ENCODE measurements around the gene RASSF10.
"Not testable (repeated sequence)": the region's sequence is repeated elsewhere in the genome, so short reads cannot be mapped to it uniquely, and the experiment has no call there.

RASSF10 gene

GRCh38 chr11:13026722-13027121 lies 17.6 kb downstream of the RASSF10 start:
- no peak for DNase-seq (ENCODE audit: low spot score)

- no peak for DNase-seq (ENCODE audit: low spot score)
Measured at GRCh38 chr11:13028322-13028721, 19.2 kb downstream of the RASSF10 start.

DNA sequence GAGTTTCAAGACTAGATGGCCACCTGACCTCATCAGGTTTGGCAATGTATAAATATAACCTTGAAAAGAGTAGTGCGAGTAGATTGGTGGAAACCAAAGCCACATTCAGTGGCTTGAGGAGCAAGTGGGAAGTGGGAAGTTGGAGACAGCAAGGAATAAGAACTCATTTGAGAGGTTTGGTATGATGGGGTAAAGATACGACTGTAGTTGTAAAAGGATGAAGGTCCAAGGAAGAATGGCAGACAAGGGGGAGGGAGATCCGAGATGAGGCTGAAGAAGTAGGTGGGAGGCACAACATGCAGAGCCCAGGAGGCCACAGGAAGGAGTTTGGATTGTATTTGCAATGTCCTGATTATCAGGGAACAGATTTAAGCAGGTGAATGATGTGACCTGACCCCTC lies 20.8 kb downstream of the RASSF10 start:
- DNase-seq (ENCODE audit: low spot score), result no peak

DNA sequence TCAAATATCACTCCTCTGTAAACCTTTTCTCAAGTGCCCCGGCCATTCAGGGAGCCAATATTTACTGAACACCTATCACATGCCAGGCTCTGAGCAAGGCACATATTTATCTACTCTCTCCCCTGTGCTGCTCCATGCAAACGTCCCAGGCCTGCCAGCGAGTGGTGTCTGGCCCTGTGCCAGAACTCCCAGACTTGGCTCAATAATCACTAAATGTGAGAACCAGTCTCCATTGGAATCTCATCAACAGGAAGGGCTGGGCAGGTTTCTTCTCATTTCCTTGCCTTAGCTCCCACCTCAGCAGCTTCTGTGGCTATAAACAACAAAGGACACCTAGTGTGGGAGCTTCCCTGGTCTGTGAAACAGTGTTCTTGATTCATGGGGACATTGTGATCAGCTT lies 21.7 kb downstream of the RASSF10 start:
- DNase-seq (ENCODE audit: low spot score), result no peak

DNA sequence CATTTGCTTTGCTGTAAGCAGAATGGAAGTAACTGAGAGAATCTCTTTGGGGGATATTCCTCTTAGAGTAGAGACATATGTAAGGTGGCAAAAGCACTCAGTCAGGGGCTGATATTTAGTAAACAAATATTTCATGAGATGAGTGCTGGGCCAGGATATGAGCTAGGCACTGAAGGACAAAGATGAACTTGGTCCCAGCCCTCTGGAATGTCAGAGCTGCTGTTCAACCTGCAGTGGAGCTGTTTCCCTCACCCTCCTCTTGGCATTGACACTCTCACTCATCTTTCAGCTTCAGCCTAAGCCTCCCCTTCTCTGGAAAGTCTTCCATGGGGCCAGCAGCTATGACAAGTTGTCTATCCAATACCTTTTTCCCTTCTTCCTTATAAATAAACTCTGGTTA lies 22.2 kb downstream of the RASSF10 start:
- DNase-seq (ENCODE audit: low spot score), result no peak

- no peak for DNase-seq (ENCODE audit: low spot score)
Measured at GRCh38 chr11:13033760-13034533, 24.8 kb downstream of the RASSF10 start.

GRCh38 chr11:13035711-13036110 lies 26.6 kb downstream of the RASSF10 start:
- no peak for DNase-seq (ENCODE audit: low spot score)

DNA sequence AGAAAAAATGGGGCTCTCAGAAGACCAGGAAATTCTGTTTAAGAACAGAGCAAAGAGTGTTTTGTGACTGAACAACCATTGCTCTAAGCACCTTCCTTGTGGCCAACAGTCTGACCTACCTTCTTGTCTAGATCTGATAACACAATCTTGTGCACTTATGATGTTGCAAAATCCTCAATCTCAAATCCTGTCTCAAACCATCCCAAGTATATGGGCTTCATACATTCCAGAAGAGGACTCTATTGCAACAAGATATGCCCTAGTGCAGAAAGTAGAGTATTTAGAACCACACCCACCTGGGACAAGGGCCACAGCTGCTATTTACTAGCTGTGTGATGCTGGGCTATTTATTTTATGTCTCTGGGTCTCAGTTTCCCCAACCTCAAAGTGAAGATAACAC lies 27.1 kb downstream of the RASSF10 start:
- DNase-seq (ENCODE audit: low spot score), result no peak

- no peak for DNase-seq (ENCODE audit: low spot score)
Measured at GRCh38 chr11:13038366-13038765, 29.2 kb downstream of the RASSF10 start.

- no peak for DNase-seq (ENCODE audit: low spot score)
Measured at GRCh38 chr11:13039126-13039525, 30.0 kb downstream of the RASSF10 start.

GRCh38 chr11:13040969-13041561 lies 31.9 kb downstream of the RASSF10 start:
- DNase-seq (ENCODE audit: low spot score), result no peak

GRCh38 chr11:13042873-13043342 lies 33.8 kb downstream of the RASSF10 start:
- DNase-seq (ENCODE audit: low spot score), result no peak

DNA sequence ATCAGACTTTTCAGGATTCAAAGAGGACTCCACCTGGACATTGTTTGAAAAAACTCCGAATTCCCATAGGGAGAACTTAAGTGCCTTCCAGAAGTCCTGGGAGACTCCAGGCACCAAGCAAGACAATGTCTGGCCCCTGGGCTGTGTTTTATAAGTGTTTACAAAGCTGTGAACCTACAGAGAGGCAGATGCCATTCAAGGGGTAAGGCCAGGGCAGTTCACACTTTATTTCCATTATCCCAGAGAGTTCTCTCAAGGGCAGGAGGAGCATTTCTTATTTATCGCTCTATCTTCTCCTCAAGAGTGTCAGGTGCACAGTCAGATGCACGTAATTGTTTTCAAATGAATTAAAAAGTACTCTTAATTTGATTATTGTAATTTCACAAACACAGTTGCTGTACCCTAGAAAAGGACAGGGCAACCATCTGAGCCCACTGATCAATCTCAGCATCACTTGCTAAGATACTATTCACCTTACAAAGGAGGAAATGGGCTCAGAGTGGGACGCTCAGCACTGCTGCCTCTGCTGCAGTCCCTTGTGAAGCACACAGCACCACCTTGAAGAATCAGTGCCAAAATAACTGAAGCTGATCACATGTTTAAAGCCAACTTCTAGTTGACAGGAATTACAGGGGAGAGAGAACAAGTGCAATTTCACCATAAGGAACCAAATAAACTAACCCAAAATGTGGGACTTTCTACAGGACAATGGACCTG lies 35.0 kb downstream of the RASSF10 start:
- DNase-seq (ENCODE audit: low spot score), result no peak

- DNase-seq (ENCODE audit: low spot score), result not testable (repeated sequence)
Measured at GRCh38 chr11:13045089-13045488, 36.0 kb downstream of the RASSF10 start.

DNA sequence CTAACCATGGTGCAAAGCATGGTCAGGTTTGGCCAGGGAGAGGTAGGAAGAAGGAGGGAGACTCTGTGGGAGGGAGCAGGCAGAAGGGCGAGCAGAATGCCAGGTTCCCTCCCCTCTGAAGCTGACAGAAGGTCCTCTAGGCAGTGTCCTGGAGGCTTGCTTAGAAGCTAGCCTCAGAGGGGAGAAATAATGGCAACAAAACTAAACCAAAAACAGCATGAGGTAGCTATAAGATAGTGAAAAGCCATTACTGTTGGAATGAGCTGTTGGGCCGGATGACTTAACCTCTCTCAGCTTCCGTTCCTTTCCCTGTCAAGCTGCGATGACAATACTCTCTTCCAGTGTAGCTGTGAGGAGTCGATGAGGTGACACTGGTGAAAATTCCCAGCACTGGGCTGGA lies 36.6 kb downstream of the RASSF10 start:
- DNase-seq (ENCODE audit: low spot score), result no peak

- no peak for DNase-seq (ENCODE audit: low spot score)
Measured at GRCh38 chr11:13046637-13047570, 37.8 kb downstream of the RASSF10 start.

- DNase-seq (ENCODE audit: low spot score), result no peak
Measured at GRCh38 chr11:13047884-13048283, 38.8 kb downstream of the RASSF10 start.

- DNase-seq (ENCODE audit: low spot score), result no peak
Measured at GRCh38 chr11:13051257-13051656, 42.1 kb downstream of the RASSF10 start.

DNA sequence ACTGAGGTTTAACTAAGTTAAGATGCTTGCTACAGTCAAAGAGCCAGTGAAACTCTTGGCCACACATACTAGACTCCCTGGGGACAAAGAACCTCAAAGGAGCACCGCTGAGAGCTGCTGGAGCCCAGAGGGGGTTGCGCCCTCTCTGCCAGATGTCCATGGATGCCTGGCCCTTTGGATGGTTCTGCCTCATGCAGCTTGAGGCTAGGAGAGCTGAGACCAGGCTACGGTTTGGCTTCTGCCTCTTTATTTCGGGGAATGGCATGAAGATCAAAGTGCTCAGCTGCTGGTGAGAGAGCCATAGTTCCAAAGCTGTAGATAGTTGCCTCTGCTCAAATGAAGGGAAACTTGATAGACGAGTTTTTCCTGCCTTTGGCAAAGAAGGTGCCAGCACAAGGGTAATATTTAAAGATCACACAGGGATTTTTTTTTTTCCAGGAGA lies 43.0 kb downstream of the RASSF10 start:
- no peak for DNase-seq (ENCODE audit: low spot score)

- DNase-seq (ENCODE audit: low spot score), result no peak
Measured at GRCh38 chr11:13053255-13053917, 44.3 kb downstream of the RASSF10 start.

DNA sequence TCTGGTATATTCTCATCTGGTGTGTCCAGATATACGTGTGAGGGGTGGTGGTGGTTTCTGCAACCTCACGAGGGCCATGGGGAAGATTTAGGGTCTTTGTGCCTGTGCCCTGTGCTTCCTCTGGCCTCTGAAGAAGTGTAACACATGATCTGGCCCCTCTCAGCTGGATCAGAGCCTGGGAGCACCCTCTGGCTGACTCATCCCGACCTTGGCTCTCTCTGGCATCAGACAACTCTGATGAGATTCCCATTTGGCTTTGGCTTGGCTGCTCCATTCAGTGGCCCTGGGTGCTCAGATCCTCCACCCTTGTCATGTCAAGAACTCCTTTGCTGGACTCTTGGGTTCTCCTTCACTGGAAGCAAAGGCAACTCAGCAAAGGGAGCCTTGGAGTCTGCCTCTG lies 45.2 kb downstream of the RASSF10 start:
- no peak for DNase-seq (ENCODE audit: low spot score)
